Right atrium auricular region (tissue), 2 donors: ENCODE data around the gene GSTA2. TPM values are rescaled to one million over a fixed set of nuclear protein-coding genes. Genes with fewer than 3 reads are reported as not detected.
"Not testable (repeated sequence)": the region's sequence is repeated elsewhere in the genome, so short reads cannot be mapped to it uniquely, and the experiment has no call there.

Experiments
- DNase-seq: peaks from one replicate; pipeline ENCODE4 v3.0.0-alpha.2; 2019; ENCODE audit warnings: low spot score
- H3K27ac ChIP-seq, 2 donors: fragments of 200-600 bp; sonication (generic); 1 replicate in 1 of 2; 2 replicates in 1 of 2; pipeline ENCODE4 v1.5.1; 2016 to 2019
- H3K27me3 ChIP-seq, 2 donors: fragments of 200-600 bp; sonication (generic); one replicate each; pipeline versions ENCODE4 v1.5.1 to v1.6.0; 2017 to 2019
- H3K36me3 ChIP-seq: fragments of 200-600 bp; sonication (generic); one replicate; pipeline ENCODE4 v1.5.1; 2016
- H3K4me1 ChIP-seq, 2 donors: fragments of 200-600 bp; sonication (generic); one replicate each; pipeline versions ENCODE4 v1.5.1 to v1.6.0; 2017 to 2019
- H3K4me3 ChIP-seq, 2 donors: fragments of 200-600 bp; sonication (generic); 1 replicate in 1 of 2; 2 replicates in 1 of 2; pipeline ENCODE4 v1.5.1; 2017 to 2019; ENCODE audit warnings: mild to moderate bottlenecking in 1 of 2, moderate library complexity in 1 of 2
- H3K9me3 ChIP-seq, 2 donors: fragments of 200-600 bp; sonication (generic); one replicate each; pipeline ENCODE4 v1.5.1; 2019
- total RNA-seq, 2 donors: library from RNA; depleted of rRNA; stranded (reverse); fragments of >200 nt; gene quantifications; one replicate each; pipeline ENCODE4 v1.1.0, GENCODE V29; 2016
- TF ChIP-seq, protein P1 (sequence below), 2 donors: fragments of 200-600 bp; sonication (generic); IDR thresholded peaks; one replicate each; pipeline ENCODE4 v1.5.1; 2019; ENCODE audit warnings: antibody characterized with exemption in 2 of 2

The GSTA2 gene
- total RNA-seq, 2 donors from 2014 or later, result not detected

DNA sequence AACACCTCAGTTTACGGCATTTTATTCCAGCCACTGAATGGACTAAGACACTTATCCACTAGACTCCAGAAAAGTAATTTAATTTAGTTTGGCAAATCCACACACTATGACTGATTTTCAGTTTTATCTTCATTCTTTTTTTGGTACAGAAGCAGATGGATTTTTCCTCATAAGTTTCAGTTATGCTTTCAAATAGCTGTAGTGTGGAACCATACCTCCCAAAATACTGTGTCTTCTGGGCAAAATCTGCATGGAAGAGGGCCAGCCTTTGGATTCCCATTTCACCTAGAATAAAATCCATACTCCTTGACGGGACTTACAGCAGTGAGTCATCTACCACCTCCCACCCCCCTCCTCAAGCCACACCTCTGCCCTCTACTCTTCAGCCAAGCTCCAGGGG lies 43.0 kb downstream of the GSTA2 start:
- no peak overlapping the region for H3K4me3 ChIP-seq
- H3K36me3 ChIP-seq, result no peaks in the 10 kb centered on the region
- no peaks in the 10 kb centered on the region for H3K4me1 ChIP-seq
- no peak overlapping the region for H3K27ac ChIP-seq
- no peaks in the 10 kb centered on the region for H3K27me3 ChIP-seq
- no peaks in the 10 kb centered on the region for H3K9me3 ChIP-seq
- no peak for DNase-seq
- TF ChIP-seq, protein P1, sequence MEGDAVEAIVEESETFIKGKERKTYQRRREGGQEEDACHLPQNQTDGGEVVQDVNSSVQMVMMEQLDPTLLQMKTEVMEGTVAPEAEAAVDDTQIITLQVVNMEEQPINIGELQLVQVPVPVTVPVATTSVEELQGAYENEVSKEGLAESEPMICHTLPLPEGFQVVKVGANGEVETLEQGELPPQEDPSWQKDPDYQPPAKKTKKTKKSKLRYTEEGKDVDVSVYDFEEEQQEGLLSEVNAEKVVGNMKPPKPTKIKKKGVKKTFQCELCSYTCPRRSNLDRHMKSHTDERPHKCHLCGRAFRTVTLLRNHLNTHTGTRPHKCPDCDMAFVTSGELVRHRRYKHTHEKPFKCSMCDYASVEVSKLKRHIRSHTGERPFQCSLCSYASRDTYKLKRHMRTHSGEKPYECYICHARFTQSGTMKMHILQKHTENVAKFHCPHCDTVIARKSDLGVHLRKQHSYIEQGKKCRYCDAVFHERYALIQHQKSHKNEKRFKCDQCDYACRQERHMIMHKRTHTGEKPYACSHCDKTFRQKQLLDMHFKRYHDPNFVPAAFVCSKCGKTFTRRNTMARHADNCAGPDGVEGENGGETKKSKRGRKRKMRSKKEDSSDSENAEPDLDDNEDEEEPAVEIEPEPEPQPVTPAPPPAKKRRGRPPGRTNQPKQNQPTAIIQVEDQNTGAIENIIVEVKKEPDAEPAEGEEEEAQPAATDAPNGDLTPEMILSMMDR (IDR thresholded peaks at IDR 0.05), result no peak

DNA sequence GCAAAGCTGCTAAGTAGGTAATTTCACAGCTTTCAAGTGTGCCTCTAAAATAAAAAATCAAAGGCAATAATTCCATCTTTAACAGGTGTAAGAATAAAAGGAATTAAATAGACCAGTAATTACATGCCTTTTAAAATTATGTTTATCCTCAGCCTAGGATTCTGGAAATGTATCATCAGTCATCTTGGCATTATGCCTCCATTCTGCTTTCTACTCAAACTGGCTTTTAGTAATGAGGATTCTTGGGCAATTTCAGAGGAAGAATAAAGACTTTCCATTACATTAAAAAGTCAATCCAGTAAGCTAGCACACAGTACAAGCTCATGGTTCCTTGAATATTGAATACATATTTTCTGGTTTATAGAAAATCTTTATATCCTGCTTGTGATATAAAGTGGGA lies 44.7 kb downstream of the GSTA2 start:
- H3K9me3 ChIP-seq, result no peaks in the 10 kb centered on the region
- DNase-seq, result no peak
- no peaks in the 10 kb centered on the region for H3K4me1 ChIP-seq
- H3K27ac ChIP-seq, result no peak overlapping the region
- no peaks in the 10 kb centered on the region for H3K36me3 ChIP-seq
- TF ChIP-seq, protein P1 (IDR thresholded peaks at IDR 0.05), result no peak
- H3K4me3 ChIP-seq, result no peak overlapping the region
- no peaks in the 10 kb centered on the region for H3K27me3 ChIP-seq

DNA sequence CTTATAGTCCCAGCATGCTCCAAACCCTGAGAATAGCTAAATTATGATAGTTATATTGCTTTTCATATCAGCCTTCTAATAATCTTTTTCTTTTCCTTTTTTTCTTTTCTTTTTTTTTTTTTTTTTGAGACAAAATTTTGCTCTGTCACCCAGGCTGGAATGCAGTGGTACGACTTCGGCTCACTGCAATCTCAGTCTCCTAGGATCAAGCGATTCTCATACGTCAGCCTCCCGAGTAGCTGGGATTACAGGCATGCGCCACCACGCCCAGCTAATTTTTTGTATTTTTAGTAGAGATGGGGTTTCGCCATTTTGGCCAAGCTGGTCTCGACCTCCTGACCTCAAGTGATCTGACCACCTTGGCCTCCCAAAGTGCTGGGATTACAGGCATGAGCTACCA lies 48.5 kb downstream of the GSTA2 start:
- H3K4me1 ChIP-seq, DNase-seq, H3K27ac ChIP-seq, H3K4me3 ChIP-seq, H3K36me3 ChIP-seq, H3K27me3 ChIP-seq, H3K9me3 ChIP-seq: not testable (repeated sequence)

DNA sequence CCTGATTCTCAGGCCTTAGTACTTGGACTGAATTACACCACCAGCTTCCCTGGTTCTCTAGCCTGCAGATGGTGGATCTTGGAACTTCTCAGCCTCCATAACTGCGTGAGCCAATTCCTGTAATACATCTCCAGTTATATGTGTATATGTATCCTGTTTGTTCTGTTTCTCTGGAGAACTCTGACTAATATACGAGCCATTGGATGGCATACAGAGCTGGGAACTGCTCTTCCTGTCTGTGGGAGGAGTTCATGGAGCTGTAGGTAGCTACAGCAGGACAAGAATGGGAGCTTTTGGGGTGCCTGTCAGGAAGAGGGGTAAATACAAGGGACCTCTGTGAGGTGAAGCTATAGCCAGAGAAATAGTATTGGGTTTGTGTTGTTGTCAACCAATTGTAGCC lies 51.1 kb downstream of the GSTA2 start:
- TF ChIP-seq, protein P1 (IDR thresholded peaks at IDR 0.05), result no peak
- Histone ChIP-seq H3K27ac (no peak overlapping the region), H3K27me3 (no peaks in the 10 kb centered on the region), H3K36me3 (no peaks in the 10 kb centered on the region), H3K4me1 (no peaks in the 10 kb centered on the region), H3K9me3 (no peaks in the 10 kb centered on the region), H3K4me3 (no peak overlapping the region)
- no peak for DNase-seq

DNA sequence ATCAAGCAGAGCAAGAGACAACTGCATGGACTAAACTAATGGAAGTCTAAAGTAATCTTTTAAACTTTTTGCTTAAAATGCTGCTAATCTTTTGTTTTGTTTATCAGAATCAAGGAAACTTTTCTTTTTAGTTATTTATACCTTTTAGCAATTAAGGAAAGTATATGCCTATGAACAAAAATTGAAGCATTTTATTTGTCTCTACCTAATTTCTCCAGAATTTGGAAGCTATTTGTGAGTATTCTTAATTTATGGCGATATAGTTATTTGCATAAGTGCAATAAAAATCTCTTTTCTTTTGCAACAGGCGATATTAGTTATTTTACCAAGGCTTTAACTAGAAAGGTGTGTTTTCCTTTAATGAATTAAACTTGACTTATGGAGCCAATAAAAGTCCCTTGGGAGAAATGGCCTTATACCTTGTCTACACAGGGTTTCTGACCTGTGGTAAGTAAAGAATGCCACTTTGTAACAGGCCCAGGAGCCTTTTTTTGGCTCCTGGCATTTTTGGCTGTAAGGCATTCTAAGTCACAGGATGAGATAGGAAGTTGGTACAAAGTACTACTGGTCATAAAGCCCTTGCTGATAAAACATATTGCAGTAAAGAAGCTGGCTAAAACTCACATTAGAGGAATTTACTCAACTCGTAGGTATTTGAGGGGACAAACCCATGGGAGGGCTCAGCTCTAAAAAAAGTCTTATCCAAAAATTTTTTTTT lies 55.2 kb downstream of the GSTA2 start:
- H3K4me1 ChIP-seq, result no peaks in the 10 kb centered on the region
- no peak for DNase-seq
- H3K27me3 ChIP-seq, result no peaks in the 10 kb centered on the region
- H3K36me3 ChIP-seq, result no peaks in the 10 kb centered on the region
- H3K4me3 ChIP-seq, result no peak overlapping the region
- no peak overlapping the region for H3K27ac ChIP-seq
- no peaks in the 10 kb centered on the region for H3K9me3 ChIP-seq
- TF ChIP-seq, protein P1 (IDR thresholded peaks at IDR 0.05), result no peak

DNA sequence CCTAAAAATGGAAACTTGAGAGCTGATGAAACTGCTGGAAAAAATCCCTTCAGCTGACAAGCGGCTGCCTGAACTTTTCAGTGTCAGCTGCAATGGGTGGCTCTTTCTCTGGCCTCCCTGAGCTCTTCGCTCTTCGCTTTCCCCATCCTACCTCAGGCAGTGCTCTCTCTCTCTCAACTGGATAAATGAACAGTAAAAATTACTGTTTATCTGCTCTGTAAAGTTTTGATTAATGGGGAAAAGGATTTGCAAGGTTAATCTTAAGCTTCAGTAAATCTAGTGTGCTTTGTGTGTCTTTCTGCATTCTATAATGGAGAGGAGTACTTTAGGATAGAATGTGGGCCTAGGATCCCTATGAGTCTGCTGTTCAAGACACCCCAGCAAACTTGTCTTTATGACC lies 57.3 kb downstream of the GSTA2 start:
- TF ChIP-seq, protein P1 (IDR thresholded peaks at IDR 0.05), result no peak
- H3K4me3 ChIP-seq, result no peak overlapping the region
- no peak for DNase-seq
- no peaks in the 10 kb centered on the region for H3K27me3 ChIP-seq
- H3K9me3 ChIP-seq, result no peaks in the 10 kb centered on the region
- no peaks in the 10 kb centered on the region for H3K36me3 ChIP-seq
- H3K27ac ChIP-seq, result no peak overlapping the region
- no peaks in the 10 kb centered on the region for H3K4me1 ChIP-seq

DNA sequence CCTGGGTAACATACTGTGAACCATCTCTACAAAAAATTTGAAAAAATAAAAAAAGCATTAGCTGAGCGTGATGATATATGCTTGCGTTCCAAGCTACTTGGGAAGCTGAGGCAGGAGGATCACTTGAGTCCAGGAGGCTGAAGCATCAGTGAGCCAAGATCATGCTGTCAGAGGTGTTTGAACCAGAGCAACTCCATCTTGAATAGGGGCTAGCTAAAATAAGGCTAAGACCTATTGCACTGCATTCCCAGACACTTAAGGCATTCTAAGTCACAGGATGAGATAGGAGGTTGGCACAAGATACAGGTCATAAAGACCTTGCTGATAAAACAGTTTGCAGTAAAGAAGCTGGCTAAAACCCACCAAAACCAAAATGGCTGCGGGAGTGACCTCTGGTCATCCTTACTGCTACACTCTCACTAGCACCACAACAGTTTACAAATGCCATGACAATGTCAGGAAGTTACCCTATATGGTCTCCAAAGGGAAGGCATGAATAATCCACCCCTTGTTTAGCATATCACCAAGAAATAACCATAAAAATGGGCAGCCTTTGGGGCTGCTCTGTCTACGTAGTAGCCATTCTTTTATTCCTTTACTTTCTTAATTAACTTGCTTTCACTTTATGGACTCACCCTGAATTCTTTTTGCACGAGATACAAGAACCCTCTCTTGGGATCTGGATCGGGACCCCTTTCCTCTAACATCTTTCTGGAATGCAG lies 58.3 kb downstream of the GSTA2 start:
- not testable (repeated sequence) for DNase-seq, H3K4me3 ChIP-seq, H3K4me1 ChIP-seq, H3K27me3 ChIP-seq, H3K9me3 ChIP-seq, H3K27ac ChIP-seq, H3K36me3 ChIP-seq
